Fibroblast of pulmonary artery (primary cell): ENCODE data around the gene BBS12.

ENCODE experiments used
- DNase-seq: peaks from one replicate; pipeline ENCODE4 v3.0.0-alpha.2; 2010; ENCODE audit warnings: low read depth
- H3K4me3 ChIP-seq: replicated peaks from 2 replicates; pipeline ENCODE4 v1.5.1; 2011; ENCODE audit warnings: low read depth, mild to moderate bottlenecking, control low read depth, low read length, moderate library complexity
- TF ChIP-seq, protein P1 (sequence below): IDR thresholded peaks from 2 replicates; pipeline ENCODE4 v1.5.1; 2011; ENCODE audit warnings: mild to moderate bottlenecking, control low read depth, low read length, inconsistent platforms; ENCODE audit errors: missing control alignments

Gene BBS12

DNA sequence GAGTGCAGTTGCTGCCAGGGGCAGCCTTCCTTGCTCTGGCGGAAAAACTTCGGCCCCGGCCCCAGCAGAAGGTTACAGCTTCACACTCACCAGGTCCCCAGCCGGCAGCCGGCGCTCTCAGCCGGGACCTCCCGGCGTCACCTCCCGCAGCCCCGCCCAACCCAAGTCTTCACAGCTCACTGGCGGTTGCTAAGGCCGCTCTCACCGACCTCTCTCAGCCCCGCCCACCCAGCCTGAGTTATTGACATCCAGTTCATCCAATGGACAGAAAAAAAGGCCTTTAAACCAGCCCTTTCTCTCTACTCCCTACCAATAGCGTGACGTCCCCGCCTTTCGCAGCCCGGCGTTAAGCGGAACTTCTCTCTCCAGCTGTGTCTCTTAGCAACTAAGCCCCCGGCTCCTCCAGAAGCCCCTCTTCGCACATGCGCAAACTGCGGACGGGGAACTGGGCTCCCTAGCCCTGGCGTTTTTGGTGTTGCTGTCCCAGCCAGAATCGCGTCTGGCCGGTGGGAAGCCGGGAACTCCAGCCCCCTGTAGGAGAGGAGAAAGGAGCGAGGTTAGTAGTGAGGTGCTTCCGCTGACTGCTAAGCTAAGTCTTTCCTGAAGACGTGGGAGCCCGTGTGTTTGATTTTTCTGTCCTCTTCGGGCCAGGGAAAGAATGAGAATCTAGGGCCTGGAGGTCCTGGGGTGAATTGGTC is at the start of gene BBS12:
TSS of gene BBS12 (plus strand) at position 376 of the 698 bp plus-strand sequence. CDS start 9,189 bp downstream, outside the sequence.
- peak; percentile 100 for DNase-seq
- H3K4me3 ChIP-seq: peak within 1 kb of the TSS; percentile 76
- TF ChIP-seq, protein P1, sequence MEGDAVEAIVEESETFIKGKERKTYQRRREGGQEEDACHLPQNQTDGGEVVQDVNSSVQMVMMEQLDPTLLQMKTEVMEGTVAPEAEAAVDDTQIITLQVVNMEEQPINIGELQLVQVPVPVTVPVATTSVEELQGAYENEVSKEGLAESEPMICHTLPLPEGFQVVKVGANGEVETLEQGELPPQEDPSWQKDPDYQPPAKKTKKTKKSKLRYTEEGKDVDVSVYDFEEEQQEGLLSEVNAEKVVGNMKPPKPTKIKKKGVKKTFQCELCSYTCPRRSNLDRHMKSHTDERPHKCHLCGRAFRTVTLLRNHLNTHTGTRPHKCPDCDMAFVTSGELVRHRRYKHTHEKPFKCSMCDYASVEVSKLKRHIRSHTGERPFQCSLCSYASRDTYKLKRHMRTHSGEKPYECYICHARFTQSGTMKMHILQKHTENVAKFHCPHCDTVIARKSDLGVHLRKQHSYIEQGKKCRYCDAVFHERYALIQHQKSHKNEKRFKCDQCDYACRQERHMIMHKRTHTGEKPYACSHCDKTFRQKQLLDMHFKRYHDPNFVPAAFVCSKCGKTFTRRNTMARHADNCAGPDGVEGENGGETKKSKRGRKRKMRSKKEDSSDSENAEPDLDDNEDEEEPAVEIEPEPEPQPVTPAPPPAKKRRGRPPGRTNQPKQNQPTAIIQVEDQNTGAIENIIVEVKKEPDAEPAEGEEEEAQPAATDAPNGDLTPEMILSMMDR: peak; percentile 45

DNA sequence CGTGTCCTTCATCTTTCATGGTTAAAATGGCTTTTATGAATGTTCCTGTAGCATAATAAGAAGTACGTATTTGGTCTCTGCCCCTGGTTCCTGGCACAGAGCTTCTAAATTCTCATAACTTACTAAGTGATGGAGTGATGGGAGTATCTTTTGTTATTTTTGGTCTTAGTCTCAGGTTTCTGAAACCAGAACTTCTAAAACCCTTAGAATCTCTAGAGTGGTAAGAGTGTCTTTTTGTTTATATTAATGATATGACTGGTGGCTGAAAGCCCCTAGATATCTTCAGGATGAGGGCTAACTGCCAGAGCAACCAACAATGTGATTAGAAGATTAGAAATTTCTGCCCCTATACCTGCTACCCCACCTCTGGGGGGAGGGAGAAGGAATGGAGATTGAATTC is 45.8 kb upstream of the BBS12 start:
- TF ChIP-seq, protein P1: no peak
- DNase-seq: no peak
- H3K4me3 ChIP-seq: no peak overlapping the region

DNA sequence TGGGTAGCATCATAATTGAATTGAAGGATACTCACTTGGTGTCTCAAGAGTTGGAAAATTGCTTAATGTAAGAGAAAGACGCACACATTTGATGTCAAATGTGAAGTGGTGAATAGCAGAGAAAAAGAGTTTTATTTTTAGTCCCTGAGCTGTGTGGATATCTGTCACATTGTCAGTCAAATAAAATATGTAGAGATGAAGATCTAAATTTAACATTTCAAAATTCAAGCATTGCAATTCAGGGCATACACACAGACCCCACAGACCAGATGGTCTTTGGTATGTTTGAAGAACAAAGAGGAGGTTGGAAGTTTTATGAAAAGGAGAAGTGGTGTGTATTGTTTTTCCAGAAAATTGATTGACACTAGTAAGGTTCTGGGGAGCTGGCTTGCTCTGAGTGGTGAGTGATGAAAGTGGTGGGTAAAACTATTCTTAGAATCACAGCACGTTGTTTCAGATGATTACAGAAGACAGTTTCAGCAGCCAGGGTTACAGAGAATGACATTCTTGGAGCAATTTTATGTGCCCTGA is 44.9 kb upstream of the BBS12 start:
- H3K4me3 ChIP-seq: no peak overlapping the region
- TF ChIP-seq, protein P1: no peak
- no peak for DNase-seq

DNA sequence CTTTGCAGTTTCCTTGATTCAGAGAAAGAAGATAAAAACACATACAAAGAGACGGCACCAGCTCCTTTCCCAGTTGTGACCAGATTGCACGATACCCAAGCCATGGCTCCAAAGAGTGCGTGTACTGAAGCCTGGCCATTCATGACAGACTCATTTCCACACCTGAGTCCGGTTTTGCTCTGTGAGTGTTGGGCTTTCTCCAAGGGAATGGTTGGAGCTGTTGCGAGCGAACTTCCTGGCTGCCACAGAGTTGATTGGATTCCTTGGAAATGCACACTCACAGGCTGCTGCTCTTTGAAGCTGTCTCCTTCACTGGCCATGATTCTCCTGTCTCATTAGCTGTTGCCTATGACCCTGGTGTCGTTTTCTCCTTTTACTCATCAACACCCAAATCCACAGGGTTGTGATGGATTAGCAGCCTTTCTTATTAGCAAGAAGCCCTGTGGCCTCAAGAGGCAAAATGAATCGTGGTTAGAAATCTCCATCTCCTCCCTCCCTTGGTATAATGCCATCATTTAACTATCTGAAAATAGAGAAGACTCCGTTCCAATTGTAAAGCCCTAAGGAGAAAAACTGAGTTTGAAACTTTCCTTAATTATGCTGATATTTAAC is 43.9 kb upstream of the BBS12 start:
- no peak overlapping the region for H3K4me3 ChIP-seq
- TF ChIP-seq, protein P1: no peak
- no peak for DNase-seq

DNA sequence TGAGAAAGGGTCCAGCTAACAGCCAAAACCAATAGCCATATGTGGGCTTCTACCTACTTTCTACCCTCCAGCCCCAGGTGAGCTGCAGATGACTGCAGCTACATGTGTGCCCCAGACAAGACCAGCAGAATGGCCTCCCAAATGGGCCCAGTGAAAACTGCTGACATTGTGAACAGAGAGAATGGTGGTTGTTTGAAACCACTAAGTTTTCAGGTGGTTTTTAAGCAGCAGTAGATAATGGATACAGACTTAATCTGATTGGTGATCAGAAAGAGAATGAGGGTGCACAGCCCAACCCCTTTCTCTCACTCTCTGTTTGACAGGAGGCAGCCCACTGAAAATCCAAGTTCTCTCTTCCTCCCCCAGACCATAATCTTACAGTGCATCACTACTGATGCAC is 42.5 kb upstream of the BBS12 start:
- TF ChIP-seq, protein P1: no peak
- no peak overlapping the region for H3K4me3 ChIP-seq
- no peak for DNase-seq

DNA sequence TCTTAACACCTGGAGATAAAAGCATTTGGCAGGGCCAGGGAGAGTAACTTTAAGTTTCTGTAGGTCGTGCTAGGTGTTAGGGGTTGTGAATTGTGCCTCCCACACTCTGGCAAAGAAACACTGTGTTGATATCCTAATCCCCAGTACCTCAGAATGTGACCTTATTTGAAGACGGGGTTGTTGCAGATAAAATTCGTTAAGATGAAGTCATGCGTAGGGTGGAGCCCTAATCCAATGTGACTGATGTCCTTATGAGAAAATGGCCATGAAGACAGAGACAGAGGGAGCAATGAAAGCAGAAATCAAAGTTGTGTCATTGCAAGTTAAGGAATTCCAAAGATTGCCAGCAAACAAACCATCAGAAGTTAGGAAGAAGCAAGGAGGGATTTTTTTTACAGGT is 40.5 kb upstream of the BBS12 start:
- no peak for DNase-seq
- TF ChIP-seq, protein P1: no peak
- H3K4me3 ChIP-seq: no peak overlapping the region
